ENCODE data around the gene WDR86.

WDR86 gene

DNA sequence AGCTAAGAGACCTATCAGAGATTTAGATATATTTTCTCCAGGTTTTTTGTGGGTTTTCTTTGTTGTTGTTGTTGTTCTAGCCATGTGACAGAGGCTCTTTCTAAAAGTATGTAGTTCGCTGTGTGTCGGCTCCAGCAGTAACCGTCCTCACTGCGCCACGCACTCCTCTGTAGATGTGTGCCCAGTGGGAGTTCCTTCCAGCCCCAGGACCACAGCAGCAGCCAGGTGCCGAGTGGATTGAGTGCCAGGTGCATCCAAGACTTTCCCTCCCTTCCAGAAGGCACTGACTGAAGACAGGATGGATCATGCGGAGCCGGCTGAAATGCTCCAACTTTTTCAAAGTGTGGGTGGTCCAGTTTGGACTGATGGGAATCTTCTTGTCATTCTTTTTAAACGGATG, 31.8 kb downstream of the WDR86 start:
- H3K9ac ChIP-seq (ENCODE audit: low read length), result no peak overlapping the region
- no peaks in the 10 kb centered on the region for H3K9me3 ChIP-seq (ENCODE audit: low read length)
- H3K36me3 ChIP-seq (ENCODE audit: insufficient read depth, low read length), result peaks cover 14% of the 10 kb centered on the region; the same call in 1 of the 2 replicates
- no peaks in the 10 kb centered on the region for H3F3A ChIP-seq (ENCODE audit: insufficient read depth, low read length)
- H3K4me3 ChIP-seq (ENCODE audit: low read depth, low read length, poor library complexity, severe bottlenecking), result no peak overlapping the region
- peaks cover 4% of the 10 kb centered on the region; the same call in 1 of the 2 replicates for H3K27me3 ChIP-seq (ENCODE audit: insufficient read depth, low read length)
- H4K20me1 ChIP-seq (ENCODE audit: insufficient read depth, low read length), result no peaks in the 10 kb centered on the region
- no peak overlapping the region for H3K27ac ChIP-seq (ENCODE audit: low read depth, low read length, poor library complexity, severe bottlenecking)
- H3K9me2 ChIP-seq (ENCODE audit: low read depth, low read length), result no peaks in the 10 kb centered on the region
- H3K4me2 ChIP-seq (ENCODE audit: low read length), result no peak overlapping the region
- TF ChIP-seq EZH2 (IDR thresholded peaks at IDR 0.05; ENCODE audit: borderline replicate concordance, low read length), result no peak
- TF ChIP-seq, protein P1, sequence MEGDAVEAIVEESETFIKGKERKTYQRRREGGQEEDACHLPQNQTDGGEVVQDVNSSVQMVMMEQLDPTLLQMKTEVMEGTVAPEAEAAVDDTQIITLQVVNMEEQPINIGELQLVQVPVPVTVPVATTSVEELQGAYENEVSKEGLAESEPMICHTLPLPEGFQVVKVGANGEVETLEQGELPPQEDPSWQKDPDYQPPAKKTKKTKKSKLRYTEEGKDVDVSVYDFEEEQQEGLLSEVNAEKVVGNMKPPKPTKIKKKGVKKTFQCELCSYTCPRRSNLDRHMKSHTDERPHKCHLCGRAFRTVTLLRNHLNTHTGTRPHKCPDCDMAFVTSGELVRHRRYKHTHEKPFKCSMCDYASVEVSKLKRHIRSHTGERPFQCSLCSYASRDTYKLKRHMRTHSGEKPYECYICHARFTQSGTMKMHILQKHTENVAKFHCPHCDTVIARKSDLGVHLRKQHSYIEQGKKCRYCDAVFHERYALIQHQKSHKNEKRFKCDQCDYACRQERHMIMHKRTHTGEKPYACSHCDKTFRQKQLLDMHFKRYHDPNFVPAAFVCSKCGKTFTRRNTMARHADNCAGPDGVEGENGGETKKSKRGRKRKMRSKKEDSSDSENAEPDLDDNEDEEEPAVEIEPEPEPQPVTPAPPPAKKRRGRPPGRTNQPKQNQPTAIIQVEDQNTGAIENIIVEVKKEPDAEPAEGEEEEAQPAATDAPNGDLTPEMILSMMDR (IDR thresholded peaks at IDR 0.05; ENCODE audit: low read length), result no peak
- peaks cover 10% of the 10 kb centered on the region for H3K4me1 ChIP-seq (ENCODE audit: insufficient read depth, low read length, severe bottlenecking)
- H3K79me2 ChIP-seq (ENCODE audit: insufficient read depth, low read length), result no peaks in the 10 kb centered on the region
- no peak overlapping the region for H2AFZ ChIP-seq (ENCODE audit: low read length)

DNA sequence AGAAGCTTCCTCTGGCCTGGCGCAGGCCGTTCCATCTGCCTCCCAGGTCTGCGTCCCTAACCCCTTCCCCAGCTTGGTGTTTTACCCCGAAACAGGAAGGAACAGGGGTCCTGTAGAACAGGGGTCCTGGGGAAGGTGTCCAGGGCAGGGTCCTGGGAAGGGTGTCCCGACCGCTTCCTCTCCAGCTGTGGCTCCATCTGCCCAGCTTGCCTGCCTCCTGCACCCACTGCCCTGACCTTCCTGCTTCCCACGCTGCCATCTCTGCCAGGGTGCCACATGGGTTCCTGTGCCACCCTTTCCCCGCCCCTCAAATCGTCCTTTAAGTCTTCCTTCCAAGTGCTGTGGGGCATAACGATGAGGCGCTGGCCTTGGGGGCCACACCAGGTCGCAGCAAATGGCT, 32.4 kb downstream of the WDR86 start:
- no peaks in the 10 kb centered on the region for H3K9me2 ChIP-seq (ENCODE audit: low read depth, low read length)
- H2AFZ ChIP-seq (ENCODE audit: low read length), result no peak overlapping the region
- no peaks in the 10 kb centered on the region for H3K79me2 ChIP-seq (ENCODE audit: insufficient read depth, low read length)
- H3K27me3 ChIP-seq (ENCODE audit: insufficient read depth, low read length), result peaks cover 4% of the 10 kb centered on the region; the same call in 1 of the 2 replicates
- H3K4me3 ChIP-seq (ENCODE audit: low read depth, low read length, poor library complexity, severe bottlenecking), result no peak overlapping the region
- no peak overlapping the region for H3K9ac ChIP-seq (ENCODE audit: low read length)
- H3K9me3 ChIP-seq (ENCODE audit: low read length), result no peaks in the 10 kb centered on the region
- H3F3A ChIP-seq (ENCODE audit: insufficient read depth, low read length), result no peaks in the 10 kb centered on the region
- no peak overlapping the region for H3K27ac ChIP-seq (ENCODE audit: low read depth, low read length, poor library complexity, severe bottlenecking)
- no peak overlapping the region for H3K4me2 ChIP-seq (ENCODE audit: low read length)
- no peaks in the 10 kb centered on the region for H4K20me1 ChIP-seq (ENCODE audit: insufficient read depth, low read length)
- peaks cover 14% of the 10 kb centered on the region; the same call in 1 of the 2 replicates for H3K36me3 ChIP-seq (ENCODE audit: insufficient read depth, low read length)
- peaks cover 10% of the 10 kb centered on the region for H3K4me1 ChIP-seq (ENCODE audit: insufficient read depth, low read length, severe bottlenecking)
- TF ChIP-seq, protein P1 (IDR thresholded peaks at IDR 0.05; ENCODE audit: low read length), result no peak
- TF ChIP-seq EZH2 (IDR thresholded peaks at IDR 0.05; ENCODE audit: borderline replicate concordance, low read length), result no peak

DNA sequence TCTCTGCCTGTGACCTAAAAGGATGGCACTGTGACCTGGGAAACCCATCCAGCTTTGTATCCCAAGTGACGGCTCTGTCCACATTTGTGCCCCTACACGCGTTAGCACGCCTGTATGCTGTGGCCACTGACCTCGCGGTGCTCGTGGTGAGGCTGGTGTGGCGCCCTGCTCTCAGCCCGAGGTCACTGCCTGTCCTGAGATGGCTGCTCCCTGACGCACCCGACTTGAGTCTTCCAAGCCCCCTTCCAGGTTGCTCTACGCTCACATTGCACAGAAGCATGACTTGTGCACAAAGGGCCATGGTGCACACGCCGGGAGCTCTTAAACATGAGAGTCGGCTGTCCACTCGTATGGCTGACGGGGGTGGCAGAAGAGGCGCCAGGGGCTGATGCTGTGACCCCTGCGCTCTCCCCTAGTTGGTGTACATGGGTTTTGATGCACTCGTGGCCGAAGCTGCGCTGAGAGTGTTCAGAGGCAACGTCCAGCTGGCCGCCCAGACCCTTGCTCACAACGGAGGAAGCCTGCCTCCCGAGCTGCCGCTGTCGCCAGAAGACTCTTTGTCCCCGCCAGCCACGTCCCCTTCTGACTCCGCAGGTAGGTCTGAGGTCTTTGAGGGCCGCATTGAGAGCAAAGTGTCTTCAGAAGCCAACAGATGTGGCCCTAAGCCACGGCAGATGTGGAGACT, 33.5 kb downstream of the WDR86 start:
- H4K20me1 ChIP-seq (ENCODE audit: insufficient read depth, low read length), result no peaks in the 10 kb centered on the region
- no peak for TF ChIP-seq EZH2 (IDR thresholded peaks at IDR 0.05; ENCODE audit: borderline replicate concordance, low read length)
- TF ChIP-seq, protein P1 (IDR thresholded peaks at IDR 0.05; ENCODE audit: low read length), result no peak
- H3K9ac ChIP-seq (ENCODE audit: low read length), result no peak overlapping the region
- peaks cover 4% of the 10 kb centered on the region; the same call in 1 of the 2 replicates for H3K27me3 ChIP-seq (ENCODE audit: insufficient read depth, low read length)
- H3K9me2 ChIP-seq (ENCODE audit: low read depth, low read length), result no peaks in the 10 kb centered on the region
- no peaks in the 10 kb centered on the region for H3K79me2 ChIP-seq (ENCODE audit: insufficient read depth, low read length)
- no peak overlapping the region for H3K27ac ChIP-seq (ENCODE audit: low read depth, low read length, poor library complexity, severe bottlenecking)
- H2AFZ ChIP-seq (ENCODE audit: low read length), result no peak overlapping the region
- peaks cover 9% of the 10 kb centered on the region for H3K4me1 ChIP-seq (ENCODE audit: insufficient read depth, low read length, severe bottlenecking)
- peaks cover 14% of the 10 kb centered on the region; the same call in 1 of the 2 replicates for H3K36me3 ChIP-seq (ENCODE audit: insufficient read depth, low read length)
- H3F3A ChIP-seq (ENCODE audit: insufficient read depth, low read length), result no peaks in the 10 kb centered on the region
- no peak overlapping the region for H3K4me2 ChIP-seq (ENCODE audit: low read length)
- no peak overlapping the region for H3K4me3 ChIP-seq (ENCODE audit: low read depth, low read length, poor library complexity, severe bottlenecking)
- H3K9me3 ChIP-seq (ENCODE audit: low read length), result no peaks in the 10 kb centered on the region
